IMR-90 (cell line): ENCODE data around the gene RBP4. TPM values are rescaled to one million over a fixed set of nuclear protein-coding genes. Genes with fewer than 3 reads are reported as not detected.

Source experiments
- ATAC-seq: fragments of 200-7000 bp; cut with Tn5 transposase; 2 replicates; pipeline ENCODE4 v1.9.1; 2020; ENCODE audit warnings: low read depth, mild to moderate bottlenecking, moderate library complexity
- BruUV-seq: library from RNA; stranded (reverse); fragments of 400-500 nt; replicated peaks from 2 replicates; lab custom pipeline; 2021; lab: Mats Ljungman, UMichigan
- CTCF ChIA-PET: fragments of 300-600 bp; formaldehyde crosslinking; extraction: SDS; loops from one replicate; lab custom pipeline; 2021; ENCODE audit warnings: antibody characterized with exemption; lab: Yijun Ruan, JAX
- POLR2A ChIA-PET: fragments of 300-600 bp; sonication (Branson Sonifier 250); formaldehyde crosslinking; loops from one replicate; lab custom pipeline; 2022; ENCODE audit warnings: antibody characterized with exemption; ENCODE audit not compliant: unreplicated experiment; lab: Charles Lee
- DNase-seq: peaks from one replicate; pipeline ENCODE4 v3.0.0; 2013
- H2AFZ ChIP-seq: replicated peaks from 2 replicates; pipeline ENCODE3; 2013; ENCODE audit warnings: low read length, mild to moderate bottlenecking; ENCODE audit not compliant: poor library complexity
- H2AK5ac ChIP-seq: 2 replicates; pipeline ENCODE4 v1.6.1; 2013; ENCODE audit warnings: low read depth, low read length, inconsistent platforms
- H2AK9ac ChIP-seq: replicated peaks from 2 replicates; pipeline ENCODE3; 2013; ENCODE audit warnings: mild to moderate bottlenecking, low read depth, low read length, moderate library complexity; ENCODE audit not compliant: poor library complexity
- H2BK120ac ChIP-seq: 2 replicates; pipeline ENCODE4 v1.6.1; 2013; ENCODE audit warnings: low read depth, low read length, inconsistent platforms
- H2BK15ac ChIP-seq: 3 replicates; pipeline ENCODE4 v1.6.1; 2013; ENCODE audit warnings: low read depth, low read length, inconsistent platforms
- H2BK20ac ChIP-seq: 2 replicates; pipeline ENCODE4 v1.6.1; 2013; ENCODE audit warnings: low read depth, mild to moderate bottlenecking, inconsistent platforms, low read length, moderate library complexity
- H2BK5ac ChIP-seq: 2 replicates; pipeline ENCODE4 v1.6.1; 2013; ENCODE audit warnings: mild to moderate bottlenecking, low read depth, low read length, inconsistent platforms; ENCODE audit not compliant: poor library complexity, severe bottlenecking
- H3K14ac ChIP-seq: replicated peaks from 2 replicates; pipeline ENCODE4 v1.6.1; 2013; ENCODE audit warnings: low read depth, low read length, inconsistent platforms
- H3K18ac ChIP-seq: 2 replicates; pipeline ENCODE4 v1.6.1; 2013; ENCODE audit warnings: low read depth, low read length, control low read depth
- H3K23ac ChIP-seq: 2 replicates; pipeline ENCODE4 v1.6.1; 2013; ENCODE audit warnings: low read depth, low read length, inconsistent platforms
- H3K27ac ChIP-seq: 2 replicates; pipeline ENCODE4 v1.5.1; 2013; ENCODE audit warnings: mild to moderate bottlenecking, control low read depth, low read length; ENCODE audit not compliant: insufficient read depth
- H3K27me3 ChIP-seq: 2 replicates; pipeline ENCODE4 v1.6.1; 2013; ENCODE audit warnings: low read length; ENCODE audit not compliant: control insufficient read depth, insufficient read depth
- H3K36me3 ChIP-seq: 2 replicates; pipeline ENCODE4 v1.6.1; 2013; ENCODE audit warnings: low read length, mixed read lengths; ENCODE audit not compliant: control insufficient read depth, insufficient read depth
- H3K4ac ChIP-seq: 2 replicates; pipeline ENCODE4 v1.6.1; 2013; ENCODE audit warnings: low read depth, low read length, inconsistent platforms
- H3K4me1 ChIP-seq: 2 replicates; pipeline ENCODE4 v1.6.1; 2013; ENCODE audit warnings: low read length, mixed read lengths; ENCODE audit not compliant: control insufficient read depth, insufficient read depth
- H3K4me2 ChIP-seq: 2 replicates; pipeline ENCODE4 v1.6.1; 2013; ENCODE audit warnings: low read depth, mild to moderate bottlenecking, control low read depth, low read length, moderate library complexity
- H3K4me3 ChIP-seq: 2 replicates; pipeline ENCODE4 v1.5.1; 2013; ENCODE audit warnings: low read depth, mild to moderate bottlenecking, control low read depth, low read length, moderate library complexity; ENCODE audit not compliant: insufficient read depth
- H3K56ac ChIP-seq: 2 replicates; pipeline ENCODE4 v1.6.1; 2013; ENCODE audit warnings: low read length, inconsistent platforms; ENCODE audit not compliant: insufficient read depth; ENCODE audit errors: extremely low read depth
- H3K79me1 ChIP-seq, 2 experiments: 2 replicates each; pipeline ENCODE4 v1.6.1; 2013; ENCODE audit warnings: low read length in 2 of 2, inconsistent platforms in 1 of 2, low read depth in 1 of 2
- H3K9ac ChIP-seq: 2 replicates; pipeline ENCODE4 v1.6.1; 2013; ENCODE audit warnings: low read depth, low read length, control low read depth
- H3K9me1 ChIP-seq: 2 replicates; pipeline ENCODE4 v1.6.1; 2013; ENCODE audit warnings: low read length, inconsistent platforms; ENCODE audit not compliant: insufficient read depth
- H3K9me3 ChIP-seq: 2 replicates; pipeline ENCODE4 v1.6.1; 2013; ENCODE audit warnings: low read length; ENCODE audit not compliant: control insufficient read depth, insufficient read depth
- H4K20me1 ChIP-seq: 2 replicates; pipeline ENCODE4 v1.6.1; 2013; ENCODE audit warnings: low read length, inconsistent platforms; ENCODE audit not compliant: insufficient read depth
- H4K5ac ChIP-seq: 2 replicates; pipeline ENCODE4 v1.6.1; 2013; ENCODE audit warnings: mild to moderate bottlenecking, low read depth, low read length, control low read depth
- H4K8ac ChIP-seq, 2 experiments: 2 replicates each; pipeline ENCODE4 v1.6.1; 2013; ENCODE audit warnings: low read depth in 2 of 2, low read length in 2 of 2, control low read depth in 1 of 2, inconsistent platforms in 1 of 2
- H4K91ac ChIP-seq: 2 replicates; pipeline ENCODE4 v1.6.1; 2013; ENCODE audit warnings: low read depth, low read length, inconsistent platforms; ENCODE audit not compliant: insufficient read depth
- ELK1 ChIP-seq: fragments of 150-350 bp; IDR thresholded peaks from 2 replicates; pipeline ENCODE4 v1.6.1; 2016; ENCODE audit warnings: low read depth, mild to moderate bottlenecking, low read length, moderate library complexity, borderline replicate concordance
- FOS ChIP-seq: fragments of 150-350 bp; IDR thresholded peaks from 2 replicates; pipeline ENCODE4 v1.6.1; 2016; ENCODE audit warnings: low read depth, low read length
- MXI1 ChIP-seq: IDR thresholded peaks from 2 replicates; pipeline ENCODE4 v1.6.1; 2012; ENCODE audit warnings: low read depth, mild to moderate bottlenecking, low read length, moderate library complexity, borderline replicate concordance
- NFE2L2 ChIP-seq: fragments of 150-350 bp; IDR thresholded peaks from 2 replicates; pipeline ENCODE4 v1.6.1; 2016; ENCODE audit warnings: low read depth, mild to moderate bottlenecking, low read length
- RAD21 ChIP-seq: IDR thresholded peaks from 2 replicates; pipeline ENCODE4 v1.6.1; 2012; ENCODE audit warnings: low read length, improper control_type of control experiment
- WGBS, 2 experiments: methylation state at CpG; one replicate each; pipeline versions ENCODE4 v1.1.5 to v1.1.7; 2013; ENCODE audit warnings: missing lambda C conversion rate in 2 of 2; ENCODE audit not compliant: insufficient read length in 1 of 2; ENCODE audit errors: extremely low coverage in 2 of 2; 5-methylcytosine and 5-hydroxymethylcytosine counted together
- dilution Hi-C: fragments of 300-500 bp; cut with HindIII; formaldehyde crosslinking; loops from one replicate; pipeline ENCODE4 v1.14.3; 2018; ENCODE audit warnings: low sequenced_read_pairs; ENCODE audit not compliant: unreplicated experiment
- in situ Hi-C: fragments of 300-500 bp; cut with MboI; formaldehyde crosslinking; loops from 3 replicates; pipeline ENCODE4 v1.14.3; 2019; ENCODE audit warnings: low sequenced_read_pairs, inconsistent platforms, mixed read lengths
- intact Hi-C: fragments of 100-400 bp; cut with micrococcal nuclease; formaldehyde crosslinking; loops from 2 replicates; pipeline ENCODE4 v1.10.0; 2022
- polyA plus RNA-seq, 3 experiments: library from polyadenylated mRNA; depleted of rRNA; stranded (reverse); fragments of >200 nt; gene quantifications; 2 replicates each; pipeline ENCODE4 v1.2.3, GENCODE V29; 2012; ENCODE audit warnings: low replicate concordance in 1 of 3
- total RNA-seq: library from RNA; depleted of rRNA; stranded (reverse); fragments of >200 nt; gene quantifications from 2 replicates; pipeline ENCODE4 v1.2.3, GENCODE V29; 2012

Gene RBP4
- total and polyA plus RNA-seq, 2 of the 4 experiments (the other 2 are of a cell fraction) = not detected

- in situ Hi-C loops = no loop called here
Measured at GRCh38 chr10:93579089-93579488, 21.9 kb downstream of the RBP4 start.

More at GRCh38 chr10:93579089-93579488, 21.9 kb downstream of the RBP4 start:
- TF ChIP-seq FOS (no peak), NFE2L2 (no peak), ELK1 (no peak), MXI1 (no peak), RAD21 (no peak)
- BruUV-seq = no TSS peak
- H3K4me1 ChIP-seq = no peaks in the 10 kb centered on the region
- no peak overlapping the region for H2BK15ac ChIP-seq
- no peak overlapping the region for H3K4me3 ChIP-seq
- H3K79me1 ChIP-seq = no peaks in the 10 kb centered on the region
- POLR2A ChIA-PET = no interaction called here
- H2BK120ac ChIP-seq = no peak overlapping the region
- CTCF ChIA-PET = no interaction called here
- H3K9me1 ChIP-seq = no peaks in the 10 kb centered on the region
- dilution Hi-C loops = no loop called here
- H2AK5ac ChIP-seq = no peak overlapping the region
- peaks cover 4% of the 10 kb centered on the region for H3K9me3 ChIP-seq
- H4K20me1 ChIP-seq = no peaks in the 10 kb centered on the region
- H3K27me3 ChIP-seq = peaks cover 26% of the 10 kb centered on the region
- H4K91ac ChIP-seq = no peak overlapping the region
- H2AFZ ChIP-seq = no peak overlapping the region
- DNase-seq (peak; percentile 22), ATAC-seq (no peak)
- H4K8ac ChIP-seq = no peak overlapping the region
- no peak overlapping the region for H4K5ac ChIP-seq
- no peak overlapping the region for H2AK9ac ChIP-seq
- H3K18ac ChIP-seq = no peak overlapping the region
- H2BK20ac ChIP-seq = no peak overlapping the region
- H3K23ac ChIP-seq = no peak overlapping the region
- no peak overlapping the region for H3K56ac ChIP-seq
- no peaks in the 10 kb centered on the region for H3K36me3 ChIP-seq
- 59% methylated on average over 3 of the region's 7 CpGs; no CpG with 5 or more reads in 1 of the 2 experiments for WGBS, 2 experiments
- H3K9ac ChIP-seq = no peak overlapping the region
- intact Hi-C loops = no loop called here
- no peak overlapping the region for H2BK5ac ChIP-seq
- no peak overlapping the region for H3K4ac ChIP-seq
- no peak overlapping the region for H3K27ac ChIP-seq
- no peak overlapping the region for H3K14ac ChIP-seq
- no peak overlapping the region for H3K4me2 ChIP-seq
